ENCODE data around the gene ROR1. TPM values are rescaled to one million over a fixed set of nuclear protein-coding genes. Genes with fewer than 3 reads are reported as not detected.
A peak's percentile ranks its signal among the peaks of the same experiment; 100 is the strongest.

Gene ROR1
- total RNA-seq, 1 donor: 52.5 TPM

- Histone ChIP-seq H3K79me2 (ENCODE audit: insufficient read depth, low read length) (peaks cover 42% of the 10 kb centered on the region), H3K27me3 (ENCODE audit: insufficient read depth, low read length) (no peaks in the 10 kb centered on the region), H3K9me3 (ENCODE audit: low read depth, low read length) (no peaks in the 10 kb centered on the region), H3K4me1 (ENCODE audit: insufficient read depth, low read length) (peaks cover 46% of the 10 kb centered on the region), H3K4me3 (ENCODE audit: insufficient read depth, low read length) (no peak overlapping the region), H4K20me1 (ENCODE audit: insufficient read depth, low read length) (no peaks in the 10 kb centered on the region), H3K4me2 (ENCODE audit: insufficient read depth, low read length) (no peak overlapping the region), H2AFZ (ENCODE audit: low read length) (no peak overlapping the region), H3K36me3 (ENCODE audit: insufficient read depth, low read length) (no peaks in the 10 kb centered on the region), H3K27ac (ENCODE audit: low read depth, low read length) (peak overlapping the region; percentile 76)
- DNase-seq (ENCODE audit: insufficient read length, low spot score, missing footprints): no peak
- TF ChIP-seq CTCF (IDR thresholded peaks at IDR 0.05; ENCODE audit: extremely low read depth, low read depth, low read length): no peak
Measured at GRCh38 chr1:63947904-63948303, 174.1 kb downstream of the ROR1 start.

GRCh38 chr1:63950023-63950422 is 176.2 kb downstream of the ROR1 start:
- peaks cover 2% of the 10 kb centered on the region for H3K9me3 ChIP-seq (ENCODE audit: low read depth, low read length)
- no peak for DNase-seq (ENCODE audit: insufficient read length, low spot score, missing footprints)
- peak overlapping the region; percentile 15 for H3K4me3 ChIP-seq (ENCODE audit: insufficient read depth, low read length)
- H3K36me3 ChIP-seq (ENCODE audit: insufficient read depth, low read length): no peaks in the 10 kb centered on the region
- H3K79me2 ChIP-seq (ENCODE audit: insufficient read depth, low read length): peaks cover 46% of the 10 kb centered on the region
- H3K27ac ChIP-seq (ENCODE audit: low read depth, low read length): peak overlapping the region; percentile 99
- no peaks in the 10 kb centered on the region for H3K27me3 ChIP-seq (ENCODE audit: insufficient read depth, low read length)
- H3K4me2 ChIP-seq (ENCODE audit: insufficient read depth, low read length): peak overlapping the region; percentile 69
- no peaks in the 10 kb centered on the region for H4K20me1 ChIP-seq (ENCODE audit: insufficient read depth, low read length)
- TF ChIP-seq CTCF (IDR thresholded peaks at IDR 0.05; ENCODE audit: extremely low read depth, low read depth, low read length): no peak
- H3K4me1 ChIP-seq (ENCODE audit: insufficient read depth, low read length): peaks cover 46% of the 10 kb centered on the region
- H2AFZ ChIP-seq (ENCODE audit: low read length): no peak overlapping the region

GRCh38 chr1:63951059-63951946 is 177.5 kb downstream of the ROR1 start:
- no peak for TF ChIP-seq CTCF (IDR thresholded peaks at IDR 0.05; ENCODE audit: extremely low read depth, low read depth, low read length)
- H3K27me3 ChIP-seq (ENCODE audit: insufficient read depth, low read length): no peaks in the 10 kb centered on the region
- H4K20me1 ChIP-seq (ENCODE audit: insufficient read depth, low read length): no peaks in the 10 kb centered on the region
- peaks cover 54% of the 10 kb centered on the region for H3K4me1 ChIP-seq (ENCODE audit: insufficient read depth, low read length)
- peak overlapping the region; percentile 49 for H2AFZ ChIP-seq (ENCODE audit: low read length)
- peaks cover 47% of the 10 kb centered on the region for H3K79me2 ChIP-seq (ENCODE audit: insufficient read depth, low read length)
- H3K9me3 ChIP-seq (ENCODE audit: low read depth, low read length): peaks cover 2% of the 10 kb centered on the region
- H3K27ac ChIP-seq (ENCODE audit: low read depth, low read length): peak overlapping the region; percentile 99
- H3K4me3 ChIP-seq (ENCODE audit: insufficient read depth, low read length): no peak overlapping the region
- peak; percentile 62 for DNase-seq (ENCODE audit: insufficient read length, low spot score, missing footprints)
- peak overlapping the region; percentile 69 for H3K4me2 ChIP-seq (ENCODE audit: insufficient read depth, low read length)
- H3K36me3 ChIP-seq (ENCODE audit: insufficient read depth, low read length): no peaks in the 10 kb centered on the region

- no peak overlapping the region for H3K27ac ChIP-seq (ENCODE audit: low read depth, low read length)
- H3K9me3 ChIP-seq (ENCODE audit: low read depth, low read length): peaks cover 5% of the 10 kb centered on the region
- H3K4me2 ChIP-seq (ENCODE audit: insufficient read depth, low read length): no peak overlapping the region
- no peaks in the 10 kb centered on the region for H3K27me3 ChIP-seq (ENCODE audit: insufficient read depth, low read length)
- no peak overlapping the region for H3K4me3 ChIP-seq (ENCODE audit: insufficient read depth, low read length)
- no peaks in the 10 kb centered on the region for H3K36me3 ChIP-seq (ENCODE audit: insufficient read depth, low read length)
- DNase-seq (ENCODE audit: insufficient read length, low spot score, missing footprints): no peak
- no peak for TF ChIP-seq CTCF (IDR thresholded peaks at IDR 0.05; ENCODE audit: extremely low read depth, low read depth, low read length)
- H3K79me2 ChIP-seq (ENCODE audit: insufficient read depth, low read length): peaks cover 53% of the 10 kb centered on the region
- peaks cover 42% of the 10 kb centered on the region for H3K4me1 ChIP-seq (ENCODE audit: insufficient read depth, low read length)
- H2AFZ ChIP-seq (ENCODE audit: low read length): no peak overlapping the region
- H4K20me1 ChIP-seq (ENCODE audit: insufficient read depth, low read length): no peaks in the 10 kb centered on the region
Measured at GRCh38 chr1:63954187-63954586, 180.4 kb downstream of the ROR1 start.

Data from osteoblast (primary cell).